ENCODE results near the gene SVIL. TPM values are rescaled to one million over a fixed set of nuclear protein-coding genes. Genes with fewer than 3 reads are reported as not detected.

The SVIL gene
- total and polyA plus RNA-seq, 9 donors, result 129 to 229 (median 173) TPM

DNA sequence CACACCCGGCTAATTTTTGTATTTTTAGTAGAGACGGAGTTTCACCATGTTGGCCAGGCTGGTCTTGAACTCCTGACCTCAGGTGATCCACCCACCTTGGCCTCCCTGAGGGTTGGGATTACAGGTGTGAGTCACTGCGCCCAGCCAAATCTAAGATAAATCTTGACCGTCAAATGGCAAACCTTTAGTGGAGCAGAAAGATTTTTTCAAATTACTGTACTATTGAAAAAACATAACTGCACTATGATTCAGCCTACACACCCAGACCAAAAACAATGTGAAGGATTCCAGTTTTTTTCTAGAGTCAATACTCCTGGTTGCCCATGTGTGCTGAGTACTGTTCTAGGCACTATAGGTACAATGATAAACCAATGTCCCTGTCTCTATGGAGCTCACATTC, 33.9 kb upstream of the SVIL start:
- no peaks in the 10 kb centered on the region for H3K9me3 ChIP-seq (replicated peaks; ENCODE audit: control insufficient read depth, low read depth, low read length)
- no peak overlapping the region for H3K27ac ChIP-seq (ENCODE audit: low read length)
- no CpG with 5 or more reads among the region's 4 CpGs for WGBS (ENCODE audit: insufficient coverage)
- H3K4me3 ChIP-seq (ENCODE audit: low read length), result no peak overlapping the region
- peaks cover 2% of the 10 kb centered on the region for H3K4me1 ChIP-seq (ENCODE audit: control insufficient read depth, insufficient read depth, low read length)
- peaks cover 4% of the 10 kb centered on the region for H3K36me3 ChIP-seq (ENCODE audit: control insufficient read depth, insufficient read depth, low read length)
- DNase-seq, result no peak
- H3K27me3 ChIP-seq (ENCODE audit: control insufficient read depth, insufficient read depth, low read length), result no peaks in the 10 kb centered on the region

DNA sequence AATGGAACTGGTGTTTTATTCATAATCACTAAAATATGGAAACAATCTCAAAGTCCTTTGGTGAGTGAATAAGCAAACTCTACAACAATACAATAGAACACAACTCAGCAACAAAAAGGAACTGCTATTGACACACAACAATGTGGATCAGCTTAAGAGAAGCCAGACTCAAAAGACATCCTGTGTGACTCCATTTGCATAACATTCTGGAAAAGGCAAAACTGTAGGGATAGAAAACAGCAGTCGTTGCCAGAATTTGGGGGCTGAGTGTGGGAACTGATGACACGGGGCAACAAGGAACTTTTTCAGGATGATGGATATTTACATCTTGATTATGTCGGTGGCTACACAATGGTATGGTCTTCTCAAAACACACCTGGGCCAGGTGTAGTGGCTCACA, 32.4 kb upstream of the SVIL start:
- H3K27me3 ChIP-seq (ENCODE audit: control insufficient read depth, insufficient read depth, low read length), result no peaks in the 10 kb centered on the region
- peaks cover 2% of the 10 kb centered on the region for H3K4me1 ChIP-seq (ENCODE audit: control insufficient read depth, insufficient read depth, low read length)
- no peaks in the 10 kb centered on the region for H3K9me3 ChIP-seq (replicated peaks; ENCODE audit: control insufficient read depth, low read depth, low read length)
- WGBS (ENCODE audit: insufficient coverage), result 49% methylated on average over 2 of the region's 3 CpGs
- H3K4me3 ChIP-seq (ENCODE audit: low read length), result no peak overlapping the region
- H3K27ac ChIP-seq (ENCODE audit: low read length), result no peak overlapping the region
- DNase-seq, result no peak
- peaks cover 4% of the 10 kb centered on the region for H3K36me3 ChIP-seq (ENCODE audit: control insufficient read depth, insufficient read depth, low read length)

DNA sequence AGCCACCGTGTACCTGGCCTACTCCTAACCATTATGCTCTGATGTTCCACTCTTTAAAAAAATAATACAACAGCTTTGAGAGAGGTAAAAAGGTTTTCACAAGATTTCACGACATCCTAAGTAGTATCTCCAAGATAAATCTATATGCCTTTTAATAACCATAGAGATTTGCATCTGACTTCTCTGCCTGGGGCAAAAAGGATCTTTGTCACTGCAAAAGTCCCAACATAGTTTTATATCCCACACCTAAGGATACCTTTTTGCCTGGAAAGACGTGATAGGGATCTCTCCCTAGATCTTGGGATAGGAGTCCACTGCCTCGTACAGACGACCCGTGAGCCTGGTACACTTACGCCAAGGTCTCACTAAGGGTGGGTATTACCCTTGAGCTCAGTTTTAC, 31.4 kb upstream of the SVIL start:
- WGBS (ENCODE audit: insufficient coverage), result 100% methylated on average over 1 of the region's 7 CpGs
- peaks cover 4% of the 10 kb centered on the region for H3K36me3 ChIP-seq (ENCODE audit: control insufficient read depth, insufficient read depth, low read length)
- no peak overlapping the region for H3K4me3 ChIP-seq (ENCODE audit: low read length)
- no peak overlapping the region for H3K27ac ChIP-seq (ENCODE audit: low read length)
- no peak for DNase-seq
- peaks cover 4% of the 10 kb centered on the region for H3K4me1 ChIP-seq (ENCODE audit: control insufficient read depth, insufficient read depth, low read length)
- no peaks in the 10 kb centered on the region for H3K9me3 ChIP-seq (replicated peaks; ENCODE audit: control insufficient read depth, low read depth, low read length)
- H3K27me3 ChIP-seq (ENCODE audit: control insufficient read depth, insufficient read depth, low read length), result no peaks in the 10 kb centered on the region

DNA sequence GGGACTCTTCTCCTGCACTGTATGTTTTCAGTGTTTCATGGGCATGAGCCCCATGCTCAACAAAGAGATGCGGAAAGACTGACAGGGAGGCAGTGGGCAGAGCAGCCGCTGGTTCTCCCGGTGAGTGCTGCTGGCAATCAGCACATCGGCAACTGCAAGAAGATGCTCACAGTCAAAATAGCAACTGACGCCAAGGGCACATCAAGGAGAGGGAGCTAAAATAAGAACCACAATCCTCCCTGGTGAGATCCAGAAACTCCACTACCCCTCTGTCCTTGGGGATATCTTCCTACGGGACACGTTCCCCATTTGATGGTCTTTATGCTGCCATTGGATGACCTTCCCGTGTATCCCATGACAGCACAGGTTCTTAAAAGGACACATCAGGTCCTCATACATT, 28.9 kb upstream of the SVIL start:
- peaks cover 13% of the 10 kb centered on the region for H3K4me1 ChIP-seq (ENCODE audit: control insufficient read depth, insufficient read depth, low read length)
- H3K27me3 ChIP-seq (ENCODE audit: control insufficient read depth, insufficient read depth, low read length), result no peaks in the 10 kb centered on the region
- no peak overlapping the region for H3K27ac ChIP-seq (ENCODE audit: low read length)
- no peak for DNase-seq
- H3K9me3 ChIP-seq (replicated peaks; ENCODE audit: control insufficient read depth, low read depth, low read length), result no peaks in the 10 kb centered on the region
- H3K4me3 ChIP-seq (ENCODE audit: low read length), result no peak overlapping the region
- WGBS (ENCODE audit: insufficient coverage), result 80% methylated on average over 6 of the region's 8 CpGs
- no peaks in the 10 kb centered on the region for H3K36me3 ChIP-seq (ENCODE audit: control insufficient read depth, insufficient read depth, low read length)

DNA sequence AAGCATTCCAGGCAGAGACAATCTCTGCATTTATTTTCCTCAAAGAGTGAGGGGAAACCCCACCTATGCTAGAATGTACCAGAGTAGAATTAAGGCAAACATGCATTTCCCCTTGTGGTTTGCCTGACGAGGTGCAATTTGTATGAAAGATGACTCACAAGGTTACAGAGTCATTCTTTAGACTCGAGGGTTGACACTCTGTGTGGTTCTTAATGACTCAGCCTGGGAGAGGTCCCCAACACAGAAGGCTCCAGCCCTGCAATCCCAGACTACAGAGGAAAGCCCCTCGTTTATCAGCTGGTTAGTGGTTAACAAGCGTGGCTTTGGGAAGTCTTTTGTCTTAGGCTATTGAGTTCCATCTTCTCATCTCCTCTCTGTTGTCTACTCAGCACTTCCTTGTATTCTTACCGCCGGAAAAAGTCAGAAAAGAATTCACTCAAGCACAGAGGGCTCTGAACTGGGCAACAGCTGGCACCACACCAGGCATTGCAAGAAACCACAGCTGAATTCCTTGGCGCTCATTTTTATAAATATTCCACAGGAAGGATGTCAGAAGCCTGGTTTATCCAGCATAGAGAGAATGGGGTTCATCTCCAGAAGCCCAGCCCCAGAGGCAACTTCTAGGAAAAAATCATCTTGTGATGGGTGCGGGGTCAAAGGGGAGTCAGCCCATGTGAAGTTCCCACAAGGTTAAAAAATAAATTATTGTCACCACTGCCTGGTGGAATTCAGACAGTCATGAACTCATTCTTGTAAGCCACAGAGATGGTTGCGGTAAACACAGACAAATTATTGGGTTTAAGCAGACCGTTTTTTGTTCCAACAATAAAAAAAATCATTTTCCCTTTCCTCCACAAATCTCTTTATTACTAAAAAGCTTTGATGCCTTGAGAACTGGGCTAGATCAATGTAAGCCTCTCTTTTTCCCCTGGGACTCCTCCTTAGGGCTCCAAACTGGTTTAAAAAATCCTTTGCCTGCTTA, 24.5 kb upstream of the SVIL start:
- H3K27ac ChIP-seq (ENCODE audit: low read length), result peak overlapping the region; percentile 45
- 58% methylated on average over 6 of the region's 10 CpGs for WGBS (ENCODE audit: insufficient coverage)
- no peaks in the 10 kb centered on the region for H3K27me3 ChIP-seq (ENCODE audit: control insufficient read depth, insufficient read depth, low read length)
- no peak overlapping the region for H3K4me3 ChIP-seq (ENCODE audit: low read length)
- H3K36me3 ChIP-seq (ENCODE audit: control insufficient read depth, insufficient read depth, low read length), result peaks cover 7% of the 10 kb centered on the region
- H3K4me1 ChIP-seq (ENCODE audit: control insufficient read depth, insufficient read depth, low read length), result peaks cover 18% of the 10 kb centered on the region
- H3K9me3 ChIP-seq (replicated peaks; ENCODE audit: control insufficient read depth, low read depth, low read length), result peaks cover 3% of the 10 kb centered on the region
- DNase-seq, result peak; percentile 45

DNA sequence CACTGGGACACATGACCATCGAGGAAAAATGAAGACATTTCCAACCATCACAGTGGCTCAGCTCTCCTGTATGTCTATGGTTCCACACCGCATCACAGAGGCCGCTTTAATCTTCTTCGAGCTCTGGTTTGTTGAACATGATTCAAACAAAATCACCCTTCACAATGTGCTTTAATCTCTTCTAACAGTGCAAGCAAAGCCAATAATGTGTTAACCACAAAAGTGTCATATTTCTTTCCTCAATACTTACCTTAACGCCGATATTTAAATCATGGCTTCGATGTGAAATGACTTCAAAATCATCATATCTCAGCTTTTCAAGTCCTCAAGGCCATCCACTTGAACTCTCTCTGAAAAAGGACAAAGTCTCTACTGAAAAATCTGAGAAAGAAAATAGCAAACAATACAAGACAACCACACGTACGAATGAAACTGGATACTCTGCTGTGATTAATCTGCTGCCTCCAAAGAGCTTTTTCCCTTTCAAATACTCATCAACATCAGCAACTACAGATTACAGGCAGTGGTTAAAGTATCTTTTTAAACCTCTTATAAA, 23.0 kb upstream of the SVIL start:
- no peak overlapping the region for H3K27ac ChIP-seq (ENCODE audit: low read length)
- no peaks in the 10 kb centered on the region for H3K27me3 ChIP-seq (ENCODE audit: control insufficient read depth, insufficient read depth, low read length)
- no peak overlapping the region for H3K4me3 ChIP-seq (ENCODE audit: low read length)
- DNase-seq, result no peak
- peaks cover 7% of the 10 kb centered on the region for H3K36me3 ChIP-seq (ENCODE audit: control insufficient read depth, insufficient read depth, low read length)
- H3K9me3 ChIP-seq (replicated peaks; ENCODE audit: control insufficient read depth, low read depth, low read length), result peaks cover 3% of the 10 kb centered on the region
- 76% methylated on average over 7 of the region's 9 CpGs for WGBS (ENCODE audit: insufficient coverage)
- peaks cover 18% of the 10 kb centered on the region for H3K4me1 ChIP-seq (ENCODE audit: control insufficient read depth, insufficient read depth, low read length)

DNA sequence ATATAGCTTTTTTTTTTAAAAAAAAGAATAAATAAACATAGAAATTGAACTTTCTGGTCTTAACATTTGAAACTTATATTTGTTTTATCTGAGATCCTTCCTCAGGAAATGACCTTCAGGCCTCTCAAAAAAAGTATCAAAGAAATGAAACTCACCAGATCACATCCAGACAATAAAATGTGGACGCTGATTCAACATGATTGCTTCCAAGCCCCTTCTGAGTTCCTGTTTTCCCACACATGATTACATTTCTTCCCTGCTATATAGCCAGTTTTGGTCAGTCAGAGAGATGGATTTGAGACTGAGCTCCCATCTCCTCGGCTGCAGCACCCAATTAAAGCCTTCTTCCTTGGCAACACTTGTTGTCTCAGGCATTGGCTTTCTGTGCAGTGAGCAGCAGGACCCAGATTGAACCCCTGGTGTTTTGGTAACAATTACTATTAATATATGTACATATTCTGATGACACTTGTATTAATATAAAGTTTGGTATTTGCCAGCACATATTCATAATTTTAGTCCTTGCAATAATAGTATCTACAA, 21.8 kb upstream of the SVIL start:
- H3K9me3 ChIP-seq (replicated peaks; ENCODE audit: control insufficient read depth, low read depth, low read length), result peaks cover 3% of the 10 kb centered on the region
- H3K36me3 ChIP-seq (ENCODE audit: control insufficient read depth, insufficient read depth, low read length), result peaks cover 7% of the 10 kb centered on the region
- H3K27ac ChIP-seq (ENCODE audit: low read length), result no peak overlapping the region
- H3K27me3 ChIP-seq (ENCODE audit: control insufficient read depth, insufficient read depth, low read length), result no peaks in the 10 kb centered on the region
- no CpG with 5 or more reads among the region's 2 CpGs for WGBS (ENCODE audit: insufficient coverage)
- no peak for DNase-seq
- H3K4me1 ChIP-seq (ENCODE audit: control insufficient read depth, insufficient read depth, low read length), result peaks cover 18% of the 10 kb centered on the region
- H3K4me3 ChIP-seq (ENCODE audit: low read length), result no peak overlapping the region

DNA sequence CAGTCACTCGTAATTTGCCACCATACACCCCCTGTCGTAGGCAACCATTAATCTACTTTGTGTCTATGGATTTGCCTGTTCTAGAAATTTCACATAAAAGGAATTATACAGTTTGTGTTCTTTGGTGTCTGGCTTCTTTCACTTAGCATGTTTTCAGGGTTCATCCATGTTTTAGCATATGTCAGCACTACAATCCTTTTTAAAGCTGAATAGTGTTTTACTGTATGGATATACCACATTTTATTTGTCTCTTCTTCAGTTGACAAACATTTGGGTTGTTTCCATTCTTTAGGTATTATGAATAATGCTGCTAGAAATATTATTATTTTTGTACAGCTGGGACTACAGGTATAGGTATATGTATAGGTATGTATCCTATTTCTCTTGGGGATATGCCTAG, 17.4 kb upstream of the SVIL start:
- no peak for DNase-seq
- Histone ChIP-seq H3K36me3 (ENCODE audit: control insufficient read depth, insufficient read depth, low read length) (peaks cover 3% of the 10 kb centered on the region), H3K27ac (ENCODE audit: low read length) (no peak overlapping the region), H3K27me3 (ENCODE audit: control insufficient read depth, insufficient read depth, low read length) (no peaks in the 10 kb centered on the region), H3K4me3 (ENCODE audit: low read length) (no peak overlapping the region), H3K9me3 (replicated peaks; ENCODE audit: control insufficient read depth, low read depth, low read length) (peaks cover 3% of the 10 kb centered on the region), H3K4me1 (ENCODE audit: control insufficient read depth, insufficient read depth, low read length) (peaks cover 9% of the 10 kb centered on the region)
- no CpG with 5 or more reads among the region's 2 CpGs for WGBS (ENCODE audit: insufficient coverage)

DNA sequence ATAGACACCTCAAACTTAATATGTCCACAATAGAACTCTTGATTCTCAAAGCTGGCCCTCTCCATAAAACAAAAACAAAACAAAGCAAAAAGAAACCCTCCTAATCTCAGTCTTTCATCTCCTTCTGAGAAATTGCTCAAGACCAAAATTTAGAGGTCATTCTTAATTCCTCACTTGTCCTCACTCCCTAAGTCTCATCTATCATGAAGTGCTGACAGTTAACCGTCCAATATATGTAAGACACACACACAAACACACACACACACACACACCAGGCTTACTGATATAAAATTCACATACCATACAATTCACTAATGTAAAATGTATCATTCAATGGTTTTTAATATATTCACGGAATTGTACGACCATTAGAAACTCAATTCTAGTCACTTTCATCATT, 17.0 kb upstream of the SVIL start:
- no peaks in the 10 kb centered on the region for H3K36me3 ChIP-seq (ENCODE audit: control insufficient read depth, insufficient read depth, low read length)
- peaks cover 12% of the 10 kb centered on the region for H3K4me1 ChIP-seq (ENCODE audit: control insufficient read depth, insufficient read depth, low read length)
- no peaks in the 10 kb centered on the region for H3K27me3 ChIP-seq (ENCODE audit: control insufficient read depth, insufficient read depth, low read length)
- peaks cover 3% of the 10 kb centered on the region for H3K9me3 ChIP-seq (replicated peaks; ENCODE audit: control insufficient read depth, low read depth, low read length)
- no peak overlapping the region for H3K4me3 ChIP-seq (ENCODE audit: low read length)
- WGBS (ENCODE audit: insufficient coverage), result no CpG with 5 or more reads among the region's 3 CpGs
- H3K27ac ChIP-seq (ENCODE audit: low read length), result no peak overlapping the region
- DNase-seq, result no peak

DNA sequence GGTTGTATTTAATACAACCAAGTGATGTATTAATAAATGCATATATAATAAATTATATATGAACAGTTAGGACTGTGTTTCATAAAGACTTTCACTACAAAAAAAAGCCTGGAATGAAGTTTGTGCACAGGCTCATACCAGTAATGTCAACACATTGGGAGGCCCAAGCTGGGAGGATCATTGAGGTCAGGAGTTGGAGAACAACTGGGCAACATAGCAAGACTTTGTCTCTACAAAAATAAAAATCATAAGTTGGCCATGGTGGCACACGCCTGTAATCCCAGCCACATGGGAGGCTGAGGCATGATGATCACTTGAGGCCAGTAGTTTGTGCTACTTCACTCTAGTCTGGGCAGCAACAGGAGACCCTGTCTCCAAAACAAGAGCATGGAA, 15.8 kb upstream of the SVIL start:
- H3K36me3 ChIP-seq (ENCODE audit: control insufficient read depth, insufficient read depth, low read length), result no peaks in the 10 kb centered on the region
- H3K27me3 ChIP-seq (ENCODE audit: control insufficient read depth, insufficient read depth, low read length), result no peaks in the 10 kb centered on the region
- no peak overlapping the region for H3K4me3 ChIP-seq (ENCODE audit: low read length)
- peaks cover 23% of the 10 kb centered on the region for H3K4me1 ChIP-seq (ENCODE audit: control insufficient read depth, insufficient read depth, low read length)
- no peak for DNase-seq
- WGBS (ENCODE audit: insufficient coverage), result 80% methylated on average over 1 of the region's 1 CpG
- no peak overlapping the region for H3K27ac ChIP-seq (ENCODE audit: low read length)
- H3K9me3 ChIP-seq (replicated peaks; ENCODE audit: control insufficient read depth, low read depth, low read length), result no peaks in the 10 kb centered on the region

All from muscle of leg (tissue), 11 donors.